Activated naive CD4-positive, alpha-beta T cell treated with anti-CD3 and anti-CD28 coated beads for 36 hours (primary cell): ENCODE data around the gene FRMD5. TPM values are rescaled to one million over a fixed set of nuclear protein-coding genes. Genes with fewer than 3 reads are reported as not detected.

ENCODE experiments used
- total RNA-seq, 2 experiments: library from RNA; stranded (reverse); gene quantifications; one replicate each; pipeline ENCODE4 v1.2.3, GENCODE V29; 2021

The FRMD5 gene
- total RNA-seq, 2 experiments from 2014 or later = 0.37 to 0.50 TPM

Other genes starting within 250 kb of the FRMD5 start
- 10 to 100 TPM; 15.6 to 18.0 TPM for gene GOLM2, start 93.4 kb upstream of the FRMD5 start, total RNA-seq
- gene CTDSPL2, start 232.4 kb upstream of the FRMD5 start, total RNA-seq = 10 to 100 TPM; 61.8 to 63.7 TPM